GM12878 (cell line): ENCODE measurements around the gene CEP76. TPM values are rescaled to one million over a fixed set of nuclear protein-coding genes. Genes with fewer than 3 reads are reported as not detected.

Source experiments
- ATAC-seq: fragments of 200-7000 bp; cut with Tn5 transposase; 3 replicates; pipeline ENCODE4 v1.9.1; 2020; ENCODE audit warnings: mild to moderate bottlenecking, moderate library complexity
- BruUV-seq: library from RNA; stranded (reverse); fragments of 400-500 nt; replicated peaks from 2 replicates; lab custom pipeline; 2021; lab: Mats Ljungman, UMichigan
- CTCF ChIA-PET: fragments of 300-600 bp; sonication (Branson Sonifier 250); formaldehyde crosslinking; extraction: SDS; loops from one replicate; lab custom pipeline; 2021; ENCODE audit warnings: inconsistent platforms; lab: Yijun Ruan, JAX
- POLR2A ChIA-PET: fragments of 350-600 bp; formaldehyde crosslinking; extraction: SDS; loops from one replicate; lab custom pipeline; 2021; ENCODE audit warnings: inconsistent platforms; lab: Charles Lee
- RAD21 ChIA-PET: fragments of 300-600 bp; sonication (Branson Sonifier 250); formaldehyde crosslinking; loops from one replicate; lab custom pipeline; 2023; ENCODE audit warnings: antibody characterized with exemption; ENCODE audit not compliant: unreplicated experiment; lab: Charles Lee
- SMC1A ChIA-PET: fragments of 300-600 bp; sonication (Branson Sonifier 250); formaldehyde crosslinking; loops from one replicate; lab custom pipeline; 2023; ENCODE audit not compliant: unreplicated experiment, uncharacterized antibody; lab: Charles Lee
- DNase-seq: peaks from one replicate; pipeline ENCODE4 v3.0.0-alpha.2; 2011; ENCODE audit warnings: low read depth, low spot score
- FAIRE-seq: peaks from 3 replicates; lab custom pipeline; 2011; peaks lifted over from hg19 to GRCh38; lab: Jason Lieb, UNC
- H2AFZ ChIP-seq: 2 replicates; pipeline ENCODE4 v1.6.0; 2011; ENCODE audit warnings: low read depth, low read length, control low read depth; ENCODE audit not compliant: control insufficient read depth
- H3K27ac ChIP-seq: 2 replicates; pipeline ENCODE4 v1.5.1; 2011; ENCODE audit warnings: control low read depth; ENCODE audit not compliant: control insufficient read depth, insufficient read depth
- H3K27me3 ChIP-seq, 2 experiments: replicated peaks in 1 of 2; 2 replicates each; pipeline versions ENCODE4 v1.6.0 to v1.6.1; 2011; ENCODE audit warnings: low read length in 1 of 2; ENCODE audit not compliant: control insufficient read depth in 2 of 2, insufficient read depth in 2 of 2
- H3K36me3 ChIP-seq, 2 experiments: 2 replicates each; pipeline ENCODE4 v1.5.1; 2011; ENCODE audit warnings: low read length in 1 of 2; ENCODE audit not compliant: control insufficient read depth in 2 of 2, insufficient read depth in 2 of 2
- H3K4me1 ChIP-seq: 2 replicates; pipeline ENCODE4 v1.6.1; 2011; ENCODE audit warnings: mild to moderate bottlenecking, low read length, moderate library complexity, mixed read lengths; ENCODE audit not compliant: control insufficient read depth, insufficient read depth
- H3K4me2 ChIP-seq: 2 replicates; pipeline ENCODE4 v1.6.0; 2011; ENCODE audit warnings: control low read depth; ENCODE audit not compliant: control insufficient read depth, insufficient read depth
- H3K4me3 ChIP-seq: fragments of 200-600 bp; sonication (generic); 2 replicates; pipeline ENCODE4 v1.5.1; 2016
- H3K79me2 ChIP-seq: 2 replicates; pipeline ENCODE4 v1.6.0; 2011; ENCODE audit warnings: low read length; ENCODE audit not compliant: control insufficient read depth, insufficient read depth
- H3K9ac ChIP-seq: 2 replicates; pipeline ENCODE4 v1.8.0; 2011; ENCODE audit warnings: low read length, control low read depth, mixed read lengths; ENCODE audit not compliant: control insufficient read depth, insufficient read depth
- H3K9me3 ChIP-seq: replicated peaks from 3 replicates; pipeline ENCODE4 v1.5.1; 2011; ENCODE audit warnings: mild to moderate bottlenecking, low read length; ENCODE audit not compliant: control insufficient read depth, insufficient read depth
- H4K20me1 ChIP-seq: 2 replicates; pipeline ENCODE4 v1.6.0; 2011; ENCODE audit not compliant: control insufficient read depth, insufficient read depth
- CHD2 ChIP-seq: IDR thresholded peaks from 2 replicates; pipeline ENCODE4 v1.6.1; 2011; ENCODE audit warnings: low read depth, low read length, improper control_type of control experiment, borderline replicate concordance
- DPF2 ChIP-seq: fragments of 450-650 bp; IDR thresholded peaks from 2 replicates; pipeline ENCODE4 v1.6.1; 2017; ENCODE audit warnings: mild to moderate bottlenecking
- E2F4 ChIP-seq: IDR thresholded peaks from 2 replicates; pipeline ENCODE4 v1.6.1; 2012; ENCODE audit warnings: low read depth, low read length, improper control_type of control experiment
- JUND ChIP-seq: IDR thresholded peaks from 2 replicates; pipeline ENCODE4 v1.6.1; 2012; ENCODE audit warnings: low read depth, mild to moderate bottlenecking, low read length, improper control_type of control experiment, moderate library complexity
- MTA3 ChIP-seq: IDR thresholded peaks from 2 replicates; pipeline ENCODE4 v1.6.1; 2012; ENCODE audit warnings: low read length, inconsistent platforms, borderline replicate concordance
- PBX3 ChIP-seq: IDR thresholded peaks from 2 replicates; pipeline ENCODE4 v1.6.1; 2011; ENCODE audit warnings: mild to moderate bottlenecking, low read depth, low read length, moderate library complexity; ENCODE audit not compliant: insufficient replicate concordance
- POLR2A ChIP-seq: IDR thresholded peaks from 2 replicates; pipeline ENCODE4 v1.6.1; 2011; ENCODE audit warnings: low read depth, mild to moderate bottlenecking, low read length
- ZZZ3 ChIP-seq: IDR thresholded peaks from 2 replicates; pipeline ENCODE4 v1.6.1; 2011; ENCODE audit warnings: low read depth; ENCODE audit not compliant: control insufficient read depth, insufficient read length
- WGBS: methylation state at CpG from one replicate; pipeline ENCODE4 v1.1.6; 2016; ENCODE audit warnings: low lambda C conversion rate; ENCODE audit not compliant: insufficient replicate concordance, insufficient coverage; ENCODE audit errors: missing lambda C conversion rate; 5-methylcytosine and 5-hydroxymethylcytosine counted together
- in situ Hi-C: fragments of 300-500 bp; cut with MboI; formaldehyde crosslinking; loops from 9 replicates; pipeline ENCODE4 v1.14.3; 2018; ENCODE audit warnings: mixed read lengths
- intact Hi-C: fragments of 100-400 bp; cut with micrococcal nuclease; formaldehyde crosslinking; loops from one replicate; pipeline ENCODE4 v1.14.2; 2022; ENCODE audit not compliant: unreplicated experiment
- polyA plus RNA-seq, 11 experiments: library from polyadenylated mRNA; depleted of rRNA in 4 of 11; unstranded in 6 of 11; stranded (reverse) in 5 of 11; fragments of >200 nt; fragmentation: Nextera tagmentation in 4 of 11; fragmentation: Illumina TruSeq in 1 of 11; extraction: Ambion mirVana in 4 of 11; extraction: Trizol in 1 of 11; gene quantifications; 1 replicate in 1 of 11; 2 replicates in 10 of 11; pipeline versions ENCODE4 v1.2.1 to v1.2.3, GENCODE V29; 2011 to 2016; ENCODE audit warnings: inconsistent platforms in 2 of 11, missing spikeins in 2 of 11, low read depth in 1 of 11
- total RNA-seq, 4 experiments: library from RNA; depleted of rRNA in 3 of 4; stranded (reverse); fragments of >200 nt in 3 of 4; fragmentation: Illumina TruSeq in 1 of 4; extraction: Trizol in 1 of 4; gene quantifications; 2 replicates each; pipeline versions ENCODE4 v1.2.1 to v1.2.3, GENCODE V29; 2013 to 2021

The CEP76 gene
- total and polyA plus RNA-seq, 10 of the 15 experiments (the other 5 are each of a cell fraction or from before 2014, with no cell fraction given): 3.9 to 14.9 (median 13.2) TPM

- FAIRE-seq: no peak
- no TSS peak for BruUV-seq
- H3K27ac ChIP-seq: no peak overlapping the region
- SMC1A ChIA-PET: no interaction called here
- no peak for TF ChIP-seq PBX3
- TF ChIP-seq MTA3: no peak
- TF ChIP-seq ZZZ3: no peak
- TF ChIP-seq JUND: no peak
- no peak for TF ChIP-seq E2F4
- TF ChIP-seq DPF2: no peak
- no peak for TF ChIP-seq POLR2A
- TF ChIP-seq CHD2: no peak
- RAD21 ChIA-PET: no interaction called here
- 68% methylated on average over 4 of the region's 4 CpGs for WGBS
- POLR2A ChIA-PET: no interaction called here
- ATAC-seq: no peak
- H3K36me3 ChIP-seq: no peaks in the 10 kb centered on the region
- CTCF ChIA-PET: interaction anchor here (0.7 kb wide), 1 partner anchor 32 kb away, joined by 3 read pairs; no protein-coding TSS in a partner anchor
- no peaks in the 10 kb centered on the region for H3K4me1 ChIP-seq
- no peaks in the 10 kb centered on the region for H4K20me1 ChIP-seq
- no peak overlapping the region for H3K4me3 ChIP-seq
- H3K79me2 ChIP-seq: no peaks in the 10 kb centered on the region
- no peak overlapping the region for H2AFZ ChIP-seq
- no peak overlapping the region for H3K4me2 ChIP-seq
- in situ Hi-C loops (no loop called here), intact Hi-C loops (loop anchor here (5.0 kb wide), 1 partner anchor 54 kb away; no protein-coding TSS in a partner anchor)
- no peak for DNase-seq
- H3K27me3 ChIP-seq: no peaks in the 10 kb centered on the region
- H3K9ac ChIP-seq: no peak overlapping the region
- H3K9me3 ChIP-seq: no peaks in the 10 kb centered on the region
Measured at GRCh38 chr18:12651651-12652050, 50.9 kb downstream of the CEP76 start.
